Measurements from ENCODE around the gene OSBPL2. TPM values are rescaled to one million over a fixed set of nuclear protein-coding genes. Genes with fewer than 3 reads are reported as not detected.

Gene OSBPL2
- total RNA-seq, 1 experiment from 2014 or later: 14.9 TPM

DNA sequence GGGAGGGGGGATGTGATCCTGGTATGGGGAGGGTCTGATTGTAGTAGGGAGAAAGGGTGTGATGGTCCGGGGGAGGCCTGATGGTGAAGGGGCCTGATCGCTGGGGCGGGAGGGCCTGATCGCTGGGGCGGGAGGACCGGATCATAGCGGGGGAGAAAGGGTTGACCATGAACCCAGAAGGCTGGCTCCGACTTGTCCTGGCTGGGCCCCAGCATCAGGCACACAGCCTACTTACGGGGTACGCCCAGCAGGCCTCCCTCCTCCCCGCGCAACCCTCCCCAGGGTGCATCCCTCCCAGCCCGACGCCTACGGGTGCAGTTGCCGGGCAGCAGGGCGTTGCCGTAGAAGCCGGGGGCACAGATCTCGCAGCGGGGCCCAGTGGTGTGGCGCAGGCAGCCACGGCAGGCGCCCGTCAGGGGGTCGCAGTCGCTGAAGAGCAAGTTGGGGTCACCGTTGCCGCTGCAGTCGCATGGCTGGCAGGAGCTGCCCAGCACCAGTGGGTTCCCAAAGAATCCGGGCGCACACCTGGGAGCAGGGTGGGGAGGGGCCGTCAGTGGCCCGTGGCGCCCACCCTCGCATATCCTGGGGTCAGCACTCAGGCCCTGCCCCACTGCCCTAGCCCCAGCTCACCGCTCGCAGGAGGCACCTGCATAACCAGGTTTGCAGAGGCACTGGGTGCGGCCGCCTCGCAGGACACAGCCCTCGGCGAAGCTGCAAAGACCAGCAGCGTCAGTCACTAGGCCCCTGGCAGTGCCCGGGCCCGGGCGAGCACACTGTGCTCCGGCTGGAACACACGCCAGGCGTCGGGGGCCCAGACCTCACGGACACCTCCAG is 85.0 kb downstream of the OSBPL2 start:
- Histone ChIP-seq H3K27me3 (replicated peaks) (no peaks in the 10 kb centered on the region), H3K27ac (no peak overlapping the region), H3K9me3 (replicated peaks) (no peaks in the 10 kb centered on the region), H3K4me3 (no peak overlapping the region), H3K4me1 (replicated peaks) (no peaks in the 10 kb centered on the region), H3K36me3 (no peaks in the 10 kb centered on the region)
- no peak for DNase-seq (ENCODE audit: low read depth in 1 of 2, low spot score in 2 of 2)

DNA sequence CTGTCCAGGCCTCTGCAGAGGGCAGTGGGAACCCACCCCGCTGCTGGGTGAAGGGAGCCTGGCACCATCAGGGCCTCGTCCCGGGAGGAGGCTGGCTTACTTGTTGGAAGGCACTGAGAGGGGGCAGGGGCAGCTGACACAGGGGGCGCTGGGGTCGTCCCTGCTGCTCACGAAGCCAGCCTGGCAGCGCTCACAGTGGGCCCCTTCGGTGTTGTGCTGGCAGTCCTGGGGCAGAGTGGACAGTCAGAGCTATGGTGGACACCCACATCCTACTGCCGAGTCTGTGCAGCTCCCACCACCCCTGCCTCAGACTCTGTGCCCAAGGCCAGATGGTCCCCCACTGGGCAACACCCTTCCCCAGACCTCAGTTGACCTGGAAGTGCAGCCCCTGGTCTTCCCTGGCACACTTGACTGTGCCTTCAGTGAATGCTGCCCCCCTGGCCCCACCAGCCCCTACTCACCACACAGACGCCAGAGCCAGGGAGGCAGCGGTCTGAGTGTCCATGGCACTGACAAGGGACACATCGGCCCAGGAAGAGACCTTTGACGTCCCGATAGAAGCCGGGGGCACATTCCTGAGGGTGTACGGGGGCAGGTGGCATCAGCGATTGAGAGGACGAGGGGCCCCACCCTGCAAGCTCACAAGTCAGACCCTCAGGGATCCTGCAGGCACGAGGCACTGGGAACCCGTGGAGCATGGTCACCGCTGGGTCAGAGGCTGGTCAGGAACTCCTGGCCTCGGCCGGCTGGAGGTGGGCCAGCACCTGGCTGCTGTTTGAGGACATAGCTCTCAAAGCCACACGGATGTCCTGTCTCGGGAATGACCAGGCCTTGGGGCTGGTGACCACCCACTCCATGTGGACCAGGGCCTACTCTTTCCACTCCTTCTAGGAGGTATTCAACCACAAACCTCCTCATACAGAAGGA is 85.9 kb downstream of the OSBPL2 start:
- no peak for DNase-seq (ENCODE audit: low read depth in 1 of 2, low spot score in 2 of 2)
- Histone ChIP-seq H3K4me1 (replicated peaks) (no peaks in the 10 kb centered on the region), H3K4me3 (no peak overlapping the region), H3K27ac (no peak overlapping the region), H3K9me3 (replicated peaks) (no peaks in the 10 kb centered on the region), H3K27me3 (replicated peaks) (no peaks in the 10 kb centered on the region), H3K36me3 (no peaks in the 10 kb centered on the region)

DNA sequence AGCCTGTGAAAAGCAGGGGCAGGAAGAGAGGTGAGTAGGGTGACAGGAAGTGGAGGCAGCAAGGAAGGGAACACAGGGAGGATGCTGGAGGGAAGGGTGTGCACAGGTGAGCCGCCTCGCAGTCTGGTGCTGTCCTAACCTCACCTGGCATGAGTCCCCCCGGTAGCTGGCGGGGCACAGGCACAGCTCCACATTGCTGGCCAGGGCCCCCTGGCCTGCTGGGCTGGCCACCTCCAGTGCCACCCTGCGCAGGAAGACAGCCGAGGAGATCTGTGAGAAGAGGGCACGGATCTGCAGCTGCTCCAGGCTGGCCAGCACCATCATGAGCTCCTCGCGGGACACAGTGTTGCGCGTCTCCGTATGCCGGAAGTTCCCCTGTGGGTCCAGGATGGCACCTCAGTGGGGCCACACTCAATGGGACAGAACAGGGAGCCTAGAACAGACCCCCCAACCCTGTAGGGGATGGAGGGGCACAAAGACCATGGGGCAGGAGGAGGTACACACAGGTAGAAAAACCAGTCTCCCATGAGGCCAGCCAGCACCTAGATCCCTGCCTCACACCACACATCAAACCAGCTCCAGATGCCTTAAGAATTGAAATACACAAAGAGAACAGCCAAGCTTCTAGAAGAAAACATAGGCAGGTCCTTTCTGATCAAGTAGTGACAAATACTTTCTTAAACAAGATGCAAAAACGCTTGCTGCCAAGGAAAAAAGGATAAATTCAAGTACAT is 87.0 kb downstream of the OSBPL2 start:
- Histone ChIP-seq H3K9me3 (replicated peaks) (no peaks in the 10 kb centered on the region), H3K27me3 (replicated peaks) (no peaks in the 10 kb centered on the region), H3K4me3 (no peak overlapping the region), H3K4me1 (replicated peaks) (no peaks in the 10 kb centered on the region), H3K27ac (no peak overlapping the region), H3K36me3 (no peaks in the 10 kb centered on the region)
- DNase-seq (ENCODE audit: low read depth in 1 of 2, low spot score in 2 of 2): no peak

DNA sequence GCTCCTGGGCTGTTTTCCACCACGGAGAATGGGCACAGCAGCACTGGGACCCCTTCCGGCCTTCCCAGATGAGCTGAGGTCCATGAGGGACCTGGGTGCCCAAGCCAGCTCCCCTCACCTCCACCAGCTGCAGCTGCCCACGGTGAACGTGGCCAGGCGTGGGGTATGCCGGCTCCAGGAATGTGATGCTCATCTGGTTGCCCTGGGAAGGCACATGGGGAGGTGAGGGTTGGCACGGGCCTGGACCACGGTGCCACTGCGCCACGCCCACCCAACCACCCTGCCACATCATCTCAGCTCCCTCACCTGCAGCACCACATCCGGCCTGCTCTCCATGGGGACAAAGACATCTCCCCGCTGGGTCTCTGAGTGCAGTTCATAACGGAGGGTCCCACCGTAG is 88.2 kb downstream of the OSBPL2 start:
- Histone ChIP-seq H3K27me3 (replicated peaks) (no peaks in the 10 kb centered on the region), H3K27ac (no peak overlapping the region), H3K4me1 (replicated peaks) (no peaks in the 10 kb centered on the region)

DNA sequence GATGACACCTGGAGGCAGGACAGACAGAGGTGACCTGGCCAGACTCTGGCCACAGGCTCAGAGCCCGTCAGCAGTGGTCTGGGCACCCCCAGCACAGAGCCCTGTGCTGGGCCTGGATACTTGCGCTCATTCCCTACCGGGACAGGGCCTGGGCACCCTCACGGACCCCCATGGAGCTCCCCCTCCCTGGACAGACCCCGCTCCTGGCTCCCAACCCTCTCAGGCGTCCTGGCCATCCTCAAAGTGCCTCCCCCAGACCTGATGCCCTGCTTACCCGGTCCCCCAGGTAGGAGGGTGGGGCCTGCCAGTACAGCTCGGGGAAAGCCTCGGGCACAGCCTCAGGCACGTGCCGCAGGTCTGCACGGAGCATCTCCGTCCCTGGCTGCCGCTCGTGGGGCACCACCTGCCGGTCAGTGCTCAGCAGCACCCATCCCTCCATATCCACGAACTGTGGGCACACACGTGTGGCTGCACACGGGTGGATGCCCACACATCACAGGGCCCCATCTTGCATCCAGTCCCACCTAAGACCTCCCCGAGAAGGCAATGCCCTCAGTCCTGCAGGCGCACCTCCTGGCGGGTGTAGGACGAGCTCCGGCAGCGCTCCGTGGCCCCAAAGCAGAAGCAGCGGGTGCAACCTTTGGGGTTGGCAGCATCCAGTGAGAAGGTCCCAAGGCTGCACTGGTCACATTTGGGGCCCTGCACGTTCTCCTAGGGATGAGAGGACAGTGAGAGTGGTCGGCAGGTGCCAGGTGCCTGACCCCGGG is 88.8 kb downstream of the OSBPL2 start:
- no peak overlapping the region for H3K27ac ChIP-seq
- H3K36me3 ChIP-seq: no peaks in the 10 kb centered on the region

More for the DNA sequence above, 88.2 kb downstream of the OSBPL2 start:
- no peak for DNase-seq (ENCODE audit: low read depth in 1 of 2, low spot score in 2 of 2)
- Histone ChIP-seq H3K36me3 (no peaks in the 10 kb centered on the region), H3K4me3 (no peak overlapping the region), H3K9me3 (replicated peaks) (no peaks in the 10 kb centered on the region)

DNA sequence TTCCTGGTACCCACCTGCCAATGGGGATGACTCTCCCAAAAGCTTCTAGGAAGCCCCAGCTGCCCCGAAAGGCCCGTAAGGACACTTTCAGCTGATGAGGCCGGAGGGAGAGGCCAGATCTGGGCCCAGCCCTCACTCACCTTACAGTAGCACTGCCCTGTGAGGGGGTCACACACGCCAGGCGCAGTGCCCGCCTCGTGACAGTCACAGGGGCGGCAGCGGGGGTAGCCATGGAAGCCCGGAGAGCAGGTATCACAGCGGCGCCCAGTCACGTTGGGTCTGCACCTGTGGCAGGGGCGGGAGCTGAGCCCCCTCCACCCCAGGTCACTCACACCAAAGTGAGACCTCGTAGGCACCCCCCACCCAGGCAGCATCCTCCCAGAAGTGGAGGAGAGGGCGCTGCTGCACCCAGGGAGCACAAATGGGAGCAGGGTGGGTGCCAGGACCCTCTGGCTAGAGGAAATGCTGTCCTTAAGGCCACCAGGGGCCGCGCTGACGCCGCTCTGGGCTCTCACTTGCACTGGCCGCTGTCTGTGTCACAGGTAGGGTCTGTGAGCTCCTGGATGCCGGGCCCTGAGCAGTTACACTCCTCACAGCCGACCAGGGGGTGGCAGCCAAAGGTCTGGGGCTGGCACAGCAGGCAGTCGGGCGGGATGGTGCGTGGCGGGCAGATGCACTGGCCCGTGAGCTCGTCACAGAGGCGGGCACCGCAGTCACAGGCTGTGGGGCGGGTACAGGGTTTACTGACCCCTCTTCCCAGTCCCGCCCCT is 89.6 kb downstream of the OSBPL2 start:
- DNase-seq (ENCODE audit: low read depth in 1 of 2, low spot score in 2 of 2): no peak
- no peaks in the 10 kb centered on the region for H3K36me3 ChIP-seq
- H3K27ac ChIP-seq: no peak overlapping the region
- no peaks in the 10 kb centered on the region for H3K4me1 ChIP-seq (replicated peaks)
- H3K9me3 ChIP-seq (replicated peaks): no peaks in the 10 kb centered on the region
- H3K27me3 ChIP-seq (replicated peaks): no peaks in the 10 kb centered on the region
- H3K4me3 ChIP-seq: no peak overlapping the region

More for the DNA sequence above, 88.8 kb downstream of the OSBPL2 start:
- DNase-seq (ENCODE audit: low read depth in 1 of 2, low spot score in 2 of 2): no peak
- Histone ChIP-seq H3K9me3 (replicated peaks) (no peaks in the 10 kb centered on the region), H3K4me3 (no peak overlapping the region), H3K27me3 (replicated peaks) (no peaks in the 10 kb centered on the region), H3K4me1 (replicated peaks) (no peaks in the 10 kb centered on the region)

DNA sequence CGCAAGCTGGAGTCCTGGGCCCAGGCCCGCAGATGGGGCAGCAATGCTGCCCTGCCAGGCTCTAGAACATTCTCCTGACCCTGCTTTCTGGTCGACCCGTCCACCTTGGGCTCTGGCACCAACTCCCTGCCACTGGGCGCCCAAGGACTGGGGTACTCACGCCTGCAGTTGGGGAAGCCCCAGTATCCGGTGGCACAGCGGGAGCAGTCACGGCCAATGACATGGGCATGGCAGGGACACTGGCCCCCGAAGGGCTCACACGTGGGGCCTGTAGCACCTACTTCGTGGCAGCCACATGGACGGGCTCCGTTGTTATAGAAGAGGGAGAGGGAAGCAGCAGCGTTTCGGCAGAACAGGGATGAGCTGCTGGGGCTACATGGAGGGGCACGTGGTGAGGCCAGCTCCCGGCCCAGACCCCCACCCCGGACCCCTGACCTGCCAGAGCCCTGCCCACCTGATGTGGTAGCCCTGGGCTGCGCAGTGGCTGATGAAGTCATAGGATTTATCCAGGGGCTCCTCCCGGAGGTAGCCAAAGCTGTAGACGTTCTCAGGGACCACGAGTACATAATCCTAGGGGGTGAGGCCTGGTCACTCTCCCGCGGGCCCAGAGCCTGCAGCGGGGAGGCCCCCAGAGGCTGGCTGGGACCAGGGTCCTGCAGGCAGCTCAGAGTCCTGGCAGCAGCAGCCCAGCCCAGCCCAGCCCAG is 90.5 kb downstream of the OSBPL2 start:
- Histone ChIP-seq H3K27ac (no peak overlapping the region), H3K4me1 (replicated peaks) (no peaks in the 10 kb centered on the region), H3K27me3 (replicated peaks) (no peaks in the 10 kb centered on the region), H3K36me3 (no peaks in the 10 kb centered on the region), H3K4me3 (no peak overlapping the region), H3K9me3 (replicated peaks) (no peaks in the 10 kb centered on the region)
- no peak for DNase-seq (ENCODE audit: low read depth in 1 of 2, low spot score in 2 of 2)

DNA sequence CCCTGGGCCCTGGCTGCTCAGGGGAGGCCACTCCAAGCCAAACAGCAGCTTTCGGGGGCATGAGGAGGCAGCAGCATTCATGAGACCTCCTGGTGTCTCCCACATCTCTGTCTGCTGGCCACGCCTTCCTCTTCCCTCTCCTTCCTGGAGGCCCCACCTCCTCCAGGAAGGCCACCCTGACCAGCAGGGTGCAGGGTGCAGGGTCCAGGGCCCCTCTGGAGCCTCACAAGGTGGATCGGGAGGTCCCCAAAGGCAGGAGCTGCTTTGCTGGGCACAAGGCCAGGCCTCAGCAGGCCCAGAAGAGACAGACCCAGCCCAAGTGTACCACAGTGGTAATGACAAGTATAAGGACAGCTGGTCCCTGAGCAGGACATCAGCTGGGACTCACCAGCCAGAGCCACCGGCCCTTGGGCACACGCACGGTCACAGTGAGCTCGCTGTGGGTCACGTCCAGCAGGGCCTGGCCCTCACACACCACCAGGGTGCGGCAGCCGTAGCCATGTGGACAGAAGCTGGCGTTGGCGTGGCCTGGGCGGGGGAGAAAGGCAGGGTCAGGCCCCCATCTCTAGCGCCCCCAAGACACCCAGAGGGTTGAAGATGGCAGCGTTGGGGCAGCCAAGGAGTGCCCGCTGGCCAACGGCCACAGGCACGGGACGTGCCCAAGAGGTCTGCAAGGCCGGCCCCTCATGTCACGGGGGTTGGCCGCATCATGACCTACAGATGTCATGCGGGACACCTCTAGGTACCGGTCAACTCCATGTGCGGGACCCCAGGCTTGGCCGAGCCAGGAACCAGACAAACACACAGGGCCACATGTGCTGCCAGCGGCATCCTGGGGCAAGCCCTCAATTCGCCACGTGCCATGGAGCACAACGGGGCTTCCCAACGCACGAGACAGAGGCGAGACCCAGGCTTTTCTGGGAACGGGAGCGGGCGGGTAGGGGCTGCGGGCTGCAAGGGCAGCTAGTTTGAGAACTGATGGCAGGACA is 91.4 kb downstream of the OSBPL2 start:
- no peaks in the 10 kb centered on the region for H3K27me3 ChIP-seq (replicated peaks)

DNA sequence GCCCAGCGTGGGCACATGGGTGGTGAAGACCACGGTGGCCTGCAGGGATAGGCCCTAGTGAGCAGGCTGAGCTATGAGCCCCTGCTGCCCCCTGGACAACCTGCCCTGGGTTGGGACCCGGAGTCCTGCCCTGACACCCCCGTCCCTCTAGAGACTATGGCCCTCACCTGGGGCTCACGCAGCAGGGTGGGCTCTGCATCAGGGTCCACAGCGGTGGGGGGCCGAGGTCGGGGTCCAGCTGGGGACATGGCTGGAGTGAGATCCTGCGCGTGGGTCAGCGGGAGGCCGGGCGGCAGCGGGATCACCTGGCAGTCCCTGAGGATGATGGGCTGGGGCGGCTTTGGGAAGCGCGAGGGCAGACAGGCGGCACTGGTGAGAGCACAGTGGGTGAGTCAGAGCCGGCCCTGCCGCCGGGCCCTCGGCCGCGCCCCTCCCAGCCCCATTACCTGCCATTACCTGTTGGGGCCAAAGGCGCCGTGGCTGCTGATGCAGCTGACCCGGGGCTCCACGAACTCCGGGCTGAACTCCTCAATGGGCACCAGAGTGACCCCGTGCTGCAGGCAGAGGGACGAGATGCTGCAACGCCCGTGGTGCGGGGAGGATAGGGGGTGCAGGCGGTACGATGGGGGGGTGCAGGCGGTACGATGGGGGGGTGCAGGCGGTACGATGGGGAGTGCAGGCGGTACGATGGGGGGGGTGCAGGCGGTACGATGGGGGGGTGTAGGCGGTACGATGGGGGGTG is 92.4 kb downstream of the OSBPL2 start:
- Histone ChIP-seq H3K9me3 (replicated peaks) (no peaks in the 10 kb centered on the region), H3K4me1 (replicated peaks) (no peaks in the 10 kb centered on the region), H3K36me3 (no peaks in the 10 kb centered on the region), H3K4me3 (no peak overlapping the region), H3K27me3 (replicated peaks) (no peaks in the 10 kb centered on the region), H3K27ac (no peak overlapping the region)
- DNase-seq (ENCODE audit: low read depth in 1 of 2, low spot score in 2 of 2): no peak

More for the DNA sequence above, 91.4 kb downstream of the OSBPL2 start:
- Histone ChIP-seq H3K36me3 (no peaks in the 10 kb centered on the region), H3K27ac (no peak overlapping the region), H3K4me1 (replicated peaks) (no peaks in the 10 kb centered on the region), H3K9me3 (replicated peaks) (no peaks in the 10 kb centered on the region), H3K4me3 (no peak overlapping the region)
- no peak for DNase-seq (ENCODE audit: low read depth in 1 of 2, low spot score in 2 of 2)

DNA sequence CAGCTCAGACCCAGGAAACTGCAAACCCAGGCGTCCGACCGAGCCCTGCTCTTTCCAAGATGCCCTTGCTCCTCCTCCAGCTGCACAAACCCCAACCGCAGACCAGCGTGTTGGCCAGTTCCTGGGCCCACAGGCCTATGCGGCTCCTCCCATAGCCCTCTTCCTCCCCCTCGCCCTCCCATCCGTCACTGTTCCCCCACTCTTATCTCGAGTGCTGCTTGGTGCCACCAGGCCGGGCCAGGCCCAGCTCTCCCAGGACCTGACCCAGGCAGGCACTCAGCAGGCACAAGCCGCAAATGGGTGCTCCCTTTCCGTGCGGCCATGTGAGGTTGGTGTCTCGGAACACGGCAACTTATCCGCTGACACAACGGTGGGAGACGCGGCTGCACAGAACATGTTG is 93.0 kb downstream of the OSBPL2 start:
- Histone ChIP-seq H3K9me3 (replicated peaks) (no peaks in the 10 kb centered on the region), H3K4me1 (replicated peaks) (no peaks in the 10 kb centered on the region), H3K27me3 (replicated peaks) (no peaks in the 10 kb centered on the region), H3K36me3 (no peaks in the 10 kb centered on the region), H3K4me3 (no peak overlapping the region), H3K27ac (no peak overlapping the region)
- DNase-seq (ENCODE audit: low read depth in 1 of 2, low spot score in 2 of 2): no peak

DNA sequence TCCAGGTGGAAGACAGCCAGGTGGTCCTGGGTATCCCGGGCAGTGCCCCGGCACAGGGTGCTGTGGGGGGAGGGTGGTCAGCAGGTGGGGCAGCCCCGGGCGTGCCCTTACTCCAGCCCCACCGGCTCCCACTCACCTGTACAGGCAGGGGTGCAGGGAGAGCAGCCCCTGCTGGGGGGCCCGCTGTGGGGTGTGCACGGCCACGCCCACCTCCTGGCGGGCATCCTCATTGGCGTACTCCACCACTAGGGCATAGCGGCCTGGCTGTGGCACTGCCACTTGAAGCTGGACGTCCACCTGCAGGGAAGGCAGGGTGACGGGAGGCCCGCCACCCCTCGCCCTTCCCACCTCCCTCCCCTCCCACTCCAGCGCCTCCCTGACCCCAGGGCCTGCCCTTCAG is 94.1 kb downstream of the OSBPL2 start:
- Histone ChIP-seq H3K4me3 (no peak overlapping the region), H3K36me3 (no peaks in the 10 kb centered on the region), H3K27ac (no peak overlapping the region), H3K9me3 (replicated peaks) (no peaks in the 10 kb centered on the region), H3K4me1 (replicated peaks) (no peaks in the 10 kb centered on the region), H3K27me3 (replicated peaks) (no peaks in the 10 kb centered on the region)
- DNase-seq (ENCODE audit: low read depth in 1 of 2, low spot score in 2 of 2): no peak

Measured in SJSA1 (cell line).